ENCODE measurements around the gene RNF214. TPM values are rescaled to one million over a fixed set of nuclear protein-coding genes. Genes with fewer than 3 reads are reported as not detected.
A peak's percentile ranks its signal among the peaks of the same experiment; 100 is the strongest.
"Not testable (repeated sequence)": the region's sequence is repeated elsewhere in the genome, so short reads cannot be mapped to it uniquely, and the experiment has no call there.

RNF214 gene
- total RNA-seq, 2 donors from 2014 or later, result 10.2 to 12.5 TPM

DNA sequence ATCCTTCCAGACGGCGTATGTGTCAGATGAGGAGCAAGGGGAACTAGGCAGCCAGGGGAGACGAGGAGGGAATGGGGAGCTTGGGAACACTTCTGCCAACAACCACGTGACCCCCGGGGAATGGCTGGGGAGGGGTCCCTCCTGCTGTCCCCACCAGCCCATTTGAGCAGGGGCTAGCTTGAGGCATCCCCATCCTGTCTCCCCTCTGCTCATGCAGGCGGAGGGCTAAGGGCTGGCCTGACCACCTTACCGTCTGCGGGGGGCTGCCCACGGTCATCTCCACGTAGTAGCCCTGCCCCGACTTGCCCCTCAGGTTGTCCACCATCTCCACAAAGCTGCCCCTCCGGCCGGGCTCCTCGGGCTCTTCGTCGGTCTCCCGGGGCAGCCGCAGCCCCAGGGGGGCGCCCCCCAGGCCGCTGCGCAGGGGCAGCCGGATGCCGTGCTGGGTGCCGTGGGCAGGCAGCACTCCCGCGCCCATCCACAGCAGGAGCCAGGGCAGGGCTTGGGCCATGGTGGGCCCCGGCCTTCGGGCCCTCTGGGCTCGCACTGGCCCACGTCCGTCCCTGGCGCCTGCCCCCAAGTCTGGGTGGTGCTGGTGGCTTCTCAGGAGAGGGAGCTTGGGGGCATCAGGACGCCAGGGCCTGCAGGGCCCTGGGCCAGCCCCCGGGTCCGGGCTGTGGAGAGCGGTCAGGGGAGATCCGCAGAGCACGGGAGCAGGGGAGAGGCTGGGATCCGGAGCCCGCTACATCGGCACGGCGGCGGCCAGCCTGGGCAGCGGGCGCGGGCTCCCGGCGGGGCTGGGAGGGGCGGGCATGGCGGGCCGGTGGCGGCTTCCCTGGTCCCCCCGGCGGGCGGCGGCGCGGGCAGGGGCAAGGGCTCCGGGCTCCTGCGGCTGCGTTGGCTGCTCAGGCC lies 83.1 kb downstream of the RNF214 start:
- Histone ChIP-seq H3K4me1 (peaks cover 69% of the 10 kb centered on the region), H3K9me3 (no peaks in the 10 kb centered on the region), H3K36me3 (replicated peaks in 1 of 2; ENCODE audit: insufficient read depth in 1 of 2, low read depth in 2 of 2) (no peaks in the 10 kb centered on the region), H3K4me3 (peak overlapping the region; percentile 78 to 97), H3K27me3 (no peaks in the 10 kb centered on the region), H3K27ac (peak overlapping the region; percentile 54 to 83 (median 68))
- DNase-seq, result peak in 1 of 4 donors; percentile 21
- WGBS, 2 donors, result 0 to 3% methylated on average over 6 to 38 of the region's 62 CpGs
- peak; percentile 44 for ATAC-seq
- TF ChIP-seq, protein P1, sequence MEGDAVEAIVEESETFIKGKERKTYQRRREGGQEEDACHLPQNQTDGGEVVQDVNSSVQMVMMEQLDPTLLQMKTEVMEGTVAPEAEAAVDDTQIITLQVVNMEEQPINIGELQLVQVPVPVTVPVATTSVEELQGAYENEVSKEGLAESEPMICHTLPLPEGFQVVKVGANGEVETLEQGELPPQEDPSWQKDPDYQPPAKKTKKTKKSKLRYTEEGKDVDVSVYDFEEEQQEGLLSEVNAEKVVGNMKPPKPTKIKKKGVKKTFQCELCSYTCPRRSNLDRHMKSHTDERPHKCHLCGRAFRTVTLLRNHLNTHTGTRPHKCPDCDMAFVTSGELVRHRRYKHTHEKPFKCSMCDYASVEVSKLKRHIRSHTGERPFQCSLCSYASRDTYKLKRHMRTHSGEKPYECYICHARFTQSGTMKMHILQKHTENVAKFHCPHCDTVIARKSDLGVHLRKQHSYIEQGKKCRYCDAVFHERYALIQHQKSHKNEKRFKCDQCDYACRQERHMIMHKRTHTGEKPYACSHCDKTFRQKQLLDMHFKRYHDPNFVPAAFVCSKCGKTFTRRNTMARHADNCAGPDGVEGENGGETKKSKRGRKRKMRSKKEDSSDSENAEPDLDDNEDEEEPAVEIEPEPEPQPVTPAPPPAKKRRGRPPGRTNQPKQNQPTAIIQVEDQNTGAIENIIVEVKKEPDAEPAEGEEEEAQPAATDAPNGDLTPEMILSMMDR (IDR thresholded peaks at IDR 0.05), result no peak
- TF ChIP-seq POLR2A (IDR thresholded peaks at IDR 0.05), result no peak
- intact Hi-C loops (cut with DNase I), result no loop called here

DNA sequence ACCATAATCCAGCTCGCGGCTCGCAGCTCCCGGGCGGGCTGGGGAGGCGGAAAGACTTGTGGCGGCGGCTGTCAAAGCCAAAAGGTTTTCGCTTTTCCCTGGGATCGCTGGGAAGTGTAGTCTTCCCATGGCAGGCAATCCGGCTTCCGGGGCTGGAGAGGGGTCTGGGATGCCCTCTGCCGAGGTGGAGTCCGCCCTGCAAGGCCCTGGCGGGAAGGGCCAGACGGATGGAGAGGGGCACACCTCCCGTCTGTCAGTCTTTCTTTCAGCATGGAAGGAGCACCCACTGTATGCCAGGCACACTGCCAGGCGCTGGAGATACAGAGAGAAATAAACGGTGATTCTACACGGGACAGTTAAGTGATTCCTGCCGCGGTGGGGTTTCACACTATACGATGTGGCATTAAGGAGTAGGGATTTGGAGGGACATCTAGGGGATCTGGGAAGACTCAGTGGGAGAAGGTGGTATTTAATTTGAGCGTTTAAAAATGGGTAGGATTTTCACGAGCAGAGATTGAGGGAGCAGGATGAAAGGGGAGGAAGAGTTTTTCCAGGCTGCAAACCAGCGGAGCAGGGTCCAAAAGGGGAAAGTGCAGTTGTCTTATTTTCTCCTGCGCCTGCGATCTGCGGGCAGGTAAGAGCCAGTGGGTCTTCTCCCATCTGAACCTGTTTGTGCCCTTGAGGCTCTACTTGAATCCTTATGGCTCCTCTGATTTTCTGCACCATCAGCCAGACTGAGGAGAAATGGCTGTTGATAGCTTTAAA lies 83.9 kb downstream of the RNF214 start, which contains the start of gene BACE1:
TSS of gene BACE1 (minus strand) at position 60 of the 765 bp plus-strand sequence. CDS start 461 bp downstream, outside the sequence.
- TF ChIP-seq, protein P1 (IDR thresholded peaks at IDR 0.05), result peak; percentile 12 to 67 (median 53)
- peak; percentile 26 to 69 (median 67) for TF ChIP-seq POLR2A (IDR thresholded peaks at IDR 0.05)
- ATAC-seq, result peak; percentile 86
- peak within 1 kb of the TSS; percentile 54 to 83 (median 68) for H3K27ac ChIP-seq

DNA sequence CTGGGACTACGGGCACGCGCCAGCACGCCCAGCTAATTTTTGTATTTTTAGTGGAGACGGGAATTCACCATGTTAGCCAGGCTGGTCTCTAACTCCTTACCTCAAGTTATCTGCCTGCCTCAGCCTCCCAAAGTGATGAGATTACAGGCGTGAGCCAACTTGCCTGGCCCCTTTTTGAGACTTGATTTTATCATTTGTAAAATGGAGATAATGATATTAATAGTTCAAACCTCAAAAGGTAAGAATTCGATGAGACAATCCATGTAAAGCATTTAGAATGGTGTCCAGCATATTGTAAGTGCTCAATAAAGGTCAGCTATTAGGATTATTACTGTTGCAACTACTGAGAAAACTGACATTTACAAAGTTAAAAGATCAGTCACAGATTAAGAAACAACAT lies 86.3 kb downstream of the RNF214 start:
- DNase-seq (no peak), ATAC-seq (no peak)
- TF ChIP-seq, protein P1 (IDR thresholded peaks at IDR 0.05), result no peak
- TF ChIP-seq POLR2A (IDR thresholded peaks at IDR 0.05), result no peak
- H3K4me3 ChIP-seq, result no peak overlapping the region
- WGBS, 2 donors, result 62 to 66% methylated on average over 7 of the region's 7 CpGs
- H3K27me3 ChIP-seq, result no peaks in the 10 kb centered on the region
- peak overlapping the region in 3 of 4 donors; percentile 46 to 83 (median 52) for H3K27ac ChIP-seq
- H3K9me3 ChIP-seq, result no peaks in the 10 kb centered on the region
- peaks cover 39% of the 10 kb centered on the region for H3K4me1 ChIP-seq
- intact Hi-C loops (cut with DNase I), result no loop called here
- no peaks in the 10 kb centered on the region for H3K36me3 ChIP-seq (replicated peaks in 1 of 2; ENCODE audit: insufficient read depth in 1 of 2, low read depth in 2 of 2)

More for the DNA sequence above, 83.9 kb downstream of the RNF214 start, which contains the start of gene BACE1:
- Histone ChIP-seq H3K4me3 (peak within 1 kb of the TSS; percentile 78 to 97), H3K4me1 (peaks cover 63% of the 10 kb centered on the region), H3K36me3 (replicated peaks in 1 of 2; ENCODE audit: insufficient read depth in 1 of 2, low read depth in 2 of 2) (no peaks in the 10 kb centered on the region), H3K9me3 (no peaks in the 10 kb centered on the region), H3K27me3 (no peaks in the 10 kb centered on the region)
- WGBS, 2 donors, result 2% methylated on average over 19 to 29 of the region's 29 CpGs
- DNase-seq, result peak; percentile 84 to 90 (median 89)
- intact Hi-C loops (cut with DNase I), result no loop called here

DNA sequence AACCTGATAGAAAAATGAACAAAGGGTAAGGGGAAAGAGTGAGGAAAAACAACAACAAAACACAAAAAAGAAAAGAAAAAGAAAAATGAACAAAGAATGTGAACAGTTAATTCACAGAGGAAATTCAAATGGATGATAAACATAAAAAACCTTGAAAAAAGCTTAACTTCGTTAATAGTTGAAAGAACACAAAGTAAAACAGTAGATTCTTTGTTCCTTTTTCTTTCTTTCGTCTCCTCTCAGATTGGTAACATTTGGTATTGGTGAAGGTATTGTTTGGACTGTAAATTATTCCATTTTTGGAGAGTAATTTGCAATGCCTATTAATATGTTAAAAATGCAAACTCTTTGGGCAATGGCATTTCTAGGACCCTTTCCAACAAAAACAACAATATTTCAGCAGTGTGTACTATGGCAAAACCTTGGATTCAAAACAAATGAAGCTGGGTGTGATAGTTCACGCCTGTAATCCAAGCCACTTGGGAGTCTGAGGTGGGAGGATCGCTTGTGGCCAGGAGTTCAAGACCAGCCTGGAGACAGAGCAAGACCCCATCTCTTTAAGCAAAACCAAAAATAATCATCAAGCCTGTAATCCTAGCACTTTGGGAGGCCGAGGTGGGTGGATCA lies 86.9 kb downstream of the RNF214 start:
- H3K9me3 ChIP-seq, result no peaks in the 10 kb centered on the region
- H3K27ac ChIP-seq, result peak overlapping the region in 3 of 4 donors; percentile 46 to 83 (median 52)
- WGBS, 2 donors, result 19 to 29% methylated on average over 5 of the region's 5 CpGs
- no peaks in the 10 kb centered on the region for H3K27me3 ChIP-seq
- no peak for DNase-seq
- no peaks in the 10 kb centered on the region for H3K36me3 ChIP-seq (replicated peaks in 1 of 2; ENCODE audit: insufficient read depth in 1 of 2, low read depth in 2 of 2)
- H3K4me1 ChIP-seq, result peaks cover 33% of the 10 kb centered on the region
- intact Hi-C loops (cut with DNase I), result no loop called here
- ATAC-seq, result no peak
- TF ChIP-seq, protein P1 (IDR thresholded peaks at IDR 0.05), result no peak
- TF ChIP-seq POLR2A (IDR thresholded peaks at IDR 0.05), result no peak
- H3K4me3 ChIP-seq, result no peak overlapping the region

DNA sequence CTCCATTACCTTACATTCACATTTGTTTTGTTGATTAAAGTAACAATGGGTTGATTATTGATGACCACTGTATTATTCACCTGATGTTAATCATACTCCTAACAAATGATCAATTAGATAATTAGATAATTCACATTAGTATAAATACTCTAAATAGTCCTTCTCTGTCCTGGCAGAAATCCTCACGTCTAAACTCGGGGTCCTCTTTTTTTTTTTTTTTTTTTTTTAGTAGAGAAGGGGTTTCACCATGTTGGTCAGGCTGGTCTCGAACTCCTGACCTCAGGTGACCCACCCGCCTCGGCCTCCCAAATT lies 94.7 kb downstream of the RNF214 start:
- intact Hi-C loops (cut with DNase I), result not testable (repeated sequence)

More for the DNA sequence above, 94.7 kb downstream of the RNF214 start:
- DNase-seq; H3K27me3 ChIP-seq; H3K9me3 ChIP-seq; H3K36me3 ChIP-seq (replicated peaks in 1 of 2; ENCODE audit: insufficient read depth in 1 of 2, low read depth in 2 of 2); ATAC-seq: not testable (repeated sequence)
- 11 to 12% methylated on average over 5 of the region's 5 CpGs for WGBS, 2 donors
- peak overlapping the region in 3 of 4 donors; percentile 87 to 94 (median 93) for H3K27ac ChIP-seq
- H3K4me1 ChIP-seq, result peaks cover 10% of the 10 kb centered on the region
- H3K4me3 ChIP-seq, result peak overlapping the region in 1 of 2 donors; percentile 77

All from body of pancreas (tissue), 4 donors.